ENCODE data around the gene NAP1L2.
A peak's percentile ranks its signal among the peaks of the same experiment; 100 is the strongest.
"Not testable (repeated sequence)": the region's sequence is repeated elsewhere in the genome, so short reads cannot be mapped to it uniquely, and the experiment has no call there.

Gene NAP1L2

GRCh38 chrX:73214426-73215094 is at the start of gene NAP1L2:
Gene NAP1L2 (minus strand): TSS chrX:73214851. CDS start chrX:73214492, 359 bp downstream.
- DNase-seq = peak; percentile 55 to 69

- DNase-seq = peak in 1 of 2 donors; percentile 7
These were observed 48.3 kb upstream of the NAP1L2 start for GRCh38 chrX:73262991-73263390.

GRCh38 chrX:73239242-73239641 is 24.6 kb upstream of the NAP1L2 start:
- no peak for DNase-seq

GRCh38 chrX:73217621-73218020 is 3.0 kb upstream of the NAP1L2 start:
- no peak for DNase-seq

- peak; percentile 15 to 38 for DNase-seq
These were observed 595 bp upstream of the NAP1L2 start for GRCh38 chrX:73215246-73215645.

- DNase-seq = no peak
These were observed 771 bp downstream of the NAP1L2 start for GRCh38 chrX:73213734-73214425.

- DNase-seq = no peak
These were observed 8.3 kb downstream of the NAP1L2 start for GRCh38 chrX:73206366-73206765.

GRCh38 chrX:73182502-73183114 is 32.0 kb downstream of the NAP1L2 start:
- no peak for DNase-seq

GRCh38 chrX:73168945-73169344 is 45.7 kb downstream of the NAP1L2 start:
- DNase-seq = not testable (repeated sequence)
